ENCODE results near the gene SCD5.

DNA sequence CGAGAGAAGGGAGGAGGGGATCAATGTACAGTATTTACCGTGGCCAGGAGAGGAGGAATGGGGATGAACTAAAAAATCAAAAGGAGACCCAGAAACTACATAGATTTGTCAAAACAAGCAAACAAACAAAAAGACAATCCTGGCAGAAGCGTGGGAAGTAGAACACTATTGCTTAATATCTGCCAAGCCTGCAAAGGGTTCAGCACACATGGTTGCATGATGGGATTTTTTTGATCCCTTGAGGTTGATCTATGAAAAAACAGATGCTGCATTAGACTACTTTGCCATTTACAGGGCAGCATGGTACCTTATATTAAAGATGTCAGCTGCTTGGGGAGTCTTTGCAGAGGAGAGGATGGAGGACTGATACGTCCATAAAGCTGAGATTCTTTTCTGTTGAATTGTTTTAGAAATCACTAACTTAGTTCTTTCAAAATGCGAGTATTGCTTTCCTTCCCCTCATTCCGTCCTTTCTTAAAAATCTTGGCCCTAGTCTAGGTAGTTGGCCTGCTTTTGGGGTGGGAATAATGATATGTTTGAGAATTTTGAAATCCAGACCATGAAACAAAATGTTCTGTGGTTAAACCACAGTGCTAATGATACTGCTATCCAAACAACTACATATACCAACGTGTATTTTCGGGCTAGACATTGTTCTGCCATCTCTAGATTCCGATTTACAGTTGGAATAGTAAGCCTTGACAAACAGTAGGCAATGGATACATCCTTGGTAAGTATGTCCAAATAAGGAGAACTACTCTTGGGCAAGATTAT lies 197.2 kb downstream of the SCD5 start:
- TF ChIP-seq RFX5 (IDR thresholded peaks at IDR 0.05; ENCODE audit: borderline replicate concordance, low read depth, low read length), result no peak
- no peak for TF ChIP-seq TCF12 (IDR thresholded peaks at IDR 0.05; ENCODE audit: low read depth, low read length)
- TF ChIP-seq TBP (IDR thresholded peaks at IDR 0.05; ENCODE audit: low read depth, low read length), result no peak
- no peak for TF ChIP-seq POLR2A (IDR thresholded peaks at IDR 0.05; ENCODE audit: control extremely low read depth in 1 of 2, low read depth in 2 of 2, low read length in 2 of 2)
- TF ChIP-seq, protein P1, sequence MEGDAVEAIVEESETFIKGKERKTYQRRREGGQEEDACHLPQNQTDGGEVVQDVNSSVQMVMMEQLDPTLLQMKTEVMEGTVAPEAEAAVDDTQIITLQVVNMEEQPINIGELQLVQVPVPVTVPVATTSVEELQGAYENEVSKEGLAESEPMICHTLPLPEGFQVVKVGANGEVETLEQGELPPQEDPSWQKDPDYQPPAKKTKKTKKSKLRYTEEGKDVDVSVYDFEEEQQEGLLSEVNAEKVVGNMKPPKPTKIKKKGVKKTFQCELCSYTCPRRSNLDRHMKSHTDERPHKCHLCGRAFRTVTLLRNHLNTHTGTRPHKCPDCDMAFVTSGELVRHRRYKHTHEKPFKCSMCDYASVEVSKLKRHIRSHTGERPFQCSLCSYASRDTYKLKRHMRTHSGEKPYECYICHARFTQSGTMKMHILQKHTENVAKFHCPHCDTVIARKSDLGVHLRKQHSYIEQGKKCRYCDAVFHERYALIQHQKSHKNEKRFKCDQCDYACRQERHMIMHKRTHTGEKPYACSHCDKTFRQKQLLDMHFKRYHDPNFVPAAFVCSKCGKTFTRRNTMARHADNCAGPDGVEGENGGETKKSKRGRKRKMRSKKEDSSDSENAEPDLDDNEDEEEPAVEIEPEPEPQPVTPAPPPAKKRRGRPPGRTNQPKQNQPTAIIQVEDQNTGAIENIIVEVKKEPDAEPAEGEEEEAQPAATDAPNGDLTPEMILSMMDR (IDR thresholded peaks at IDR 0.05; ENCODE audit: control extremely low read depth in 1 of 3, insufficient read depth in 1 of 3, low read depth in 1 of 3, low read length in 3 of 3), result no peak
- no peak for TF ChIP-seq POLR2AphosphoS5 (IDR thresholded peaks at IDR 0.05; ENCODE audit: low read depth, low read length)
- no peak for TF ChIP-seq CREB1 (IDR thresholded peaks at IDR 0.05)
- no peak for TF ChIP-seq SIN3A (conservative IDR thresholded peaks at IDR 0.05 in 1 of 2, IDR thresholded peaks at IDR 0.05 in 1 of 2; ENCODE audit: low read depth in 1 of 2, low read length in 2 of 2)
